GM18909 (cell line): ENCODE measurements around the gene RBM33.
A peak's percentile ranks its signal among the peaks of the same experiment; 100 is the strongest.

Source experiments
- ATAC-seq: cut with Tn5 transposase; IDR thresholded peaks from one replicate; pipeline ENCODE4 v1.9.1; 2021; ENCODE audit warnings: mild to moderate bottlenecking; ENCODE audit not compliant: unreplicated experiment, poor library complexity

RBM33 gene

GRCh38 chr7:155624412-155624811 is 20.0 kb upstream of the RBM33 start:
- no peak for ATAC-seq

GRCh38 chr7:155625557-155625956 is 18.9 kb upstream of the RBM33 start:
- no peak for ATAC-seq

- ATAC-seq = no peak
Observed at GRCh38 chr7:155629171-155629570, 15.3 kb upstream of the RBM33 start.

DNA sequence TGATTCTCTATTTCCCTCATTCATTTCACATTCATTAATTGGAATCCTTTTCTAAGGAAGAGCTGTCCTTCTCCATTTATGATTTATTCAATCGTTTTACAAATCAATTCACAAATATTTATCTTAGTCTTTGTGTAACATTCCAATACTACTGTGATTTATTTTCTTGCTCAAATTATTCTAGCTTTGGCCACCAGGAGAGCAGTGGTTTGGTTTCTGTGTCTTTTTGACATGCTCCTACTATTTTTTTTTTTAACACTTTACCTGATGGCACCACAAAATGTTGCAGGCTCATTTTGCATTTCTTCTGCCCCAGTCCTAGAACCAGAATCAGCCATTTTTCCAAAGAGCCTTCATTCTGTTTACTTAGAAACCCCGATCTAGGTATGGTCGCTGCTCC is 13.3 kb upstream of the RBM33 start:
- ATAC-seq = no peak

GRCh38 chr7:155635817-155636216 is 8.6 kb upstream of the RBM33 start:
- no peak for ATAC-seq

GRCh38 chr7:155637155-155637554 is 7.3 kb upstream of the RBM33 start:
- no peak for ATAC-seq

DNA sequence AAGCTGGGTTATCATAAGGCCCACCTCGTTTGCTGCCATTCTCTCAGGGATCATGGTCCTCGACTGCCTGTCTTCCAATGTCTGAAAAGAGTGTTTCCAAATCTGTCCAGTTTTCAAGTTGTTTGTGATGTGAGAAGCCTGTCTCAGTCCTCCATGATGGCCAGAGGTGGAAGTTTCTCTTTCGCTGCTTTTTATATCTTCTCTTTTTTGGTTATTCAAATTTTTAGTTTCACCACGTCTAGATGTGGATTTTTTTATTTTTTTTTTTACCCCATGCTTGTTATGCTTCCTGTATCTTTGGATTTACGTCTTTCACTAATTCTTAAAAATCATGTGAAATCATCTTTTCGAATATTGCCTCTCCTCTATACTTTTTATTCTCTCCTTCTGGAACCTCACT is 6.1 kb upstream of the RBM33 start:
- no peak for ATAC-seq

- ATAC-seq = no peak
Observed at GRCh38 chr7:155639958-155640520, 4.4 kb upstream of the RBM33 start.

- ATAC-seq = no peak
Observed at GRCh38 chr7:155640629-155641028, 3.8 kb upstream of the RBM33 start.

DNA sequence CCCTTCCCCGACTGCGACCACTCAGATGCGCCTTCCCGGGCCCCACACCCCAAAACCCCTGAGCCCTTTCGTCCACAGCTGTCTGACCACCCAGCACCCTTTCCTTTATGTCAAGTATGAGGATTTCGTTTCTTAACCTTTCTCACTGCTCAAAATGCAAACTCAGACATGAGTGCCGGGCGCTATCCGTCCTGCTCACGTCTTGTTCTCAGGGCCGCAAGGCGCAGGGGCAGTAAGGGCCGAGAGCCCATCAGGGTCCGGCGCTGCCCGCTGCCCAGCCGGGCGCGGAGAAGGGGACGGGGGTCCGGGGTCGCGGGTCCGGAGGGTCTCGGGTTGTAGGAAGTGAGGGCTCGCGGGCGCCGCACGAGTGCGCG is 670 bp upstream of the RBM33 start:
- no peak for ATAC-seq

DNA sequence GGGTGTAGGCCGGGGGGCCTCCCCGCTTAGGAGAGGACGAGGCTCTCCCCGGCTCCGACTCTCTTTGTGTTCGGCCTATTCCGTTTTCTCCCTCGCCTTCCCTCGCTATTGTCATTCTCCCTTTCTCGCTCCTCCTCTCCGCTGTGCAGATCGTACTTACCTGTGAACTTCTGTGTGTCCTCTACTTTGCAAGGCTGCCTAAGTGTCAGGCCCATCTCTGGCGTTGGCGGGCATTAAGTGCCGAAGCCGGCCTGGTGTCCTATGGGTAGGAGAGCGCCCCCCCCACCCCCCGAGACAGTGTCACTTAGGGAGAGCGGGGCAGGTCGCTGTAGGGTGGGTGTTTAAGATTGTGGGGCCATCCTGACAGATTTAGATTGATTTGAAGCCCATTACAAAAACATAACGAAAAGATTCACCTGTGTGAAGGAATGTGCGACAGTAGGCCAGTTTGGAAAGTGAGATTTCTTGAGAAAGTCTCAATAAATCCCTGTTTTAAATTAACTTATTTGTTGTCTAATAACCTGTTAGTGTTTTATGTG is 579 bp downstream of the RBM33 start:
- peak; percentile 32 for ATAC-seq

- ATAC-seq = no peak
Observed at GRCh38 chr7:155645662-155646061, 1.2 kb downstream of the RBM33 start.

GRCh38 chr7:155646669-155647068 is 2.2 kb downstream of the RBM33 start:
- no peak for ATAC-seq

DNA sequence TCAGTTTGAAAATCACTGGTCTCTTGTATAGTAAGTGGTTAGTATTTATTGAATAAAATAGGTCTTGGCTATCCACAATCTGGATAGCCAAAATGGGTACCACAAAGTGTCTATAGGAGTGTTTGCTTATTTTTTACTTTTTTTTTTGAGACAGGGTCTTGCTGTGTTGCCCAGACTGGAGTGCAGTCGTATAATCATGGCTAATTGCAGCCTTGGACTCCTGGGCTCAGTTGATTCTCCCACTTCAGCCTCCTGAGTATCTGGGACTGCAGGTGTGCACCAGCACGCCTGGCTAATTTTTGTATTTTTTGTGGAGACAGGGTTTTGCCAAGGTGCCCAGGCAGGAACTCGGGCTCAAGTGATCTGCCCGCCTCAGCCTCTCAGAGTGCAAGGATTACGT is 2.8 kb downstream of the RBM33 start:
- no peak for ATAC-seq

- no peak for ATAC-seq
Observed at GRCh38 chr7:155647734-155648133, 3.3 kb downstream of the RBM33 start.

- ATAC-seq = no peak
Observed at GRCh38 chr7:155648752-155649339, 4.4 kb downstream of the RBM33 start.

- no peak for ATAC-seq
Observed at GRCh38 chr7:155649588-155649987, 5.1 kb downstream of the RBM33 start.

- ATAC-seq = no peak
Observed at GRCh38 chr7:155652156-155653114, 8.0 kb downstream of the RBM33 start.

GRCh38 chr7:155653803-155654202 is 9.3 kb downstream of the RBM33 start:
- no peak for ATAC-seq

DNA sequence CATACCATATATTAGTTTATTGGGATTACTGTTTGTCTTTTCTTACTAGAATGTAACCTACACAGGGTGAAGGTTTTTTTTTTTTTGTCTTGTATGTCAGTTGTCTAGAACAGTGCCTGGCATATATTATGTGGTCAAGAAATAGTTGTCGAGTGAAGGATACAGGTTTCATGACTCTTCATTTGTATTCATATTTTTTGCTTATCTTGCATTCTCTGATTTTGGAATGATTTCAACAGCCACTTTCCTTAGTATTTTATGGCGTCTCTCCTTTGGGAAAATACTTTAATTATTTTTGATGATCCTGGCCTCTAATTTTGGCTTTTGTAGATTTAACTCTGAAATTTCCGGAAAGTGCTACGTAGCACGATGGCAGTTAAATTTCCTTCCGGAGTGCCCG is 12.4 kb downstream of the RBM33 start:
- ATAC-seq = no peak

- peak; percentile 70 for ATAC-seq
Observed at GRCh38 chr7:155660059-155660757, 15.7 kb downstream of the RBM33 start.
